Gastrocnemius medialis (tissue), 4 donors: ENCODE results near the gene SERTM2.

Source experiments
- CTCF ChIP-seq, 5 experiments: fragments of 450-650 bp in 3 of 5; fragments of 200-600 bp in 2 of 5; sonication (generic) in 2 of 5; IDR thresholded peaks in 4 of 5; conservative IDR thresholded peaks in 1 of 5; 1 replicate in 4 of 5; 2 replicates in 1 of 5; pipeline ENCODE4 v1.5.1; 2016 to 2019; ENCODE audit warnings: antibody characterized with exemption in 5 of 5, mild to moderate bottlenecking in 3 of 5, moderate library complexity in 3 of 5
- POLR2A ChIP-seq, 2 donors: fragments of 450-650 bp; IDR thresholded peaks; one replicate each; pipeline ENCODE4 v1.6.1; 2017; ENCODE audit warnings: antibody characterized with exemption in 2 of 2, mild to moderate bottlenecking in 2 of 2, moderate library complexity in 2 of 2

- TF ChIP-seq POLR2A (IDR thresholded peaks at IDR 0.05), result no peak
- no peak for TF ChIP-seq CTCF (IDR thresholded peaks at IDR 0.05 in 4 of 5, conservative IDR thresholded peaks at IDR 0.05 in 1 of 5)
These were observed 7.9 kb upstream of the SERTM2 start for GRCh38 chrX:111503485-111503993.
